ENCODE data around the gene NFIA.

DNA sequence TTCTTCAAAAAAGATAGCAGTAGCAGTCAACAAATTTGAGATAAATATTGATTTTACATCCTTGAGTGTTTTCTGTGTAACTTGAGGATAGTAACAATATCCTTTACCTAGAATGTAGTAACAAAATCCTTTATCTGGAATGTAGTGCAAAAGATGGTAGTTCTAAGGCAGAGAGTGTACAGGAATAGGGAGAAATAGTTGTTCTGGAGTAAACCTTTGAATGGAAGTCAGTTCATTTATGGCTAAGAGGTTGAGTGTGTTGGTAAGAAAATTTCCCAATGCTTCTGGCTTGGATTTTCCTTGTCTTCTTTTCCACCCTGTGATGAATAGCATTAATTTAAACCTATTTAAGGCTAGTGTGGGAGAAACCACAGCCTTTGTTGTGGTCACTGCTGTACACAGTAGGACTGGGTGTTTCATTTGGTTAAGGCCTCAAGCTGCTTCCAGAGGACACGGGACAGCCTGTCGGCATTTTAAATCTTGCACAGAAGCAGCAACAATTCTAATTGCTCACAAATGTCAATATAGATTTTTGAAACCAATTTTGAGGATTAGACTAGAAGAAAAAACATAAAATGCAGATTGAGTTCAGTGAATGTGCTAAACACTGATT, 11.3 kb downstream of the NFIA start:
- TF ChIP-seq, protein P1, sequence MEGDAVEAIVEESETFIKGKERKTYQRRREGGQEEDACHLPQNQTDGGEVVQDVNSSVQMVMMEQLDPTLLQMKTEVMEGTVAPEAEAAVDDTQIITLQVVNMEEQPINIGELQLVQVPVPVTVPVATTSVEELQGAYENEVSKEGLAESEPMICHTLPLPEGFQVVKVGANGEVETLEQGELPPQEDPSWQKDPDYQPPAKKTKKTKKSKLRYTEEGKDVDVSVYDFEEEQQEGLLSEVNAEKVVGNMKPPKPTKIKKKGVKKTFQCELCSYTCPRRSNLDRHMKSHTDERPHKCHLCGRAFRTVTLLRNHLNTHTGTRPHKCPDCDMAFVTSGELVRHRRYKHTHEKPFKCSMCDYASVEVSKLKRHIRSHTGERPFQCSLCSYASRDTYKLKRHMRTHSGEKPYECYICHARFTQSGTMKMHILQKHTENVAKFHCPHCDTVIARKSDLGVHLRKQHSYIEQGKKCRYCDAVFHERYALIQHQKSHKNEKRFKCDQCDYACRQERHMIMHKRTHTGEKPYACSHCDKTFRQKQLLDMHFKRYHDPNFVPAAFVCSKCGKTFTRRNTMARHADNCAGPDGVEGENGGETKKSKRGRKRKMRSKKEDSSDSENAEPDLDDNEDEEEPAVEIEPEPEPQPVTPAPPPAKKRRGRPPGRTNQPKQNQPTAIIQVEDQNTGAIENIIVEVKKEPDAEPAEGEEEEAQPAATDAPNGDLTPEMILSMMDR (IDR thresholded peaks at IDR 0.05) = no peak
- TF ChIP-seq POLR2AphosphoS5 (IDR thresholded peaks at IDR 0.05) (no peak), POLR2A (IDR thresholded peaks at IDR 0.05; ENCODE audit: low read depth) (no peak), EP300 (IDR thresholded peaks at IDR 0.05) (no peak)

Data from esophagus muscularis mucosa (tissue), 4 donors.